Body of pancreas (tissue), 4 donors: ENCODE data around the gene GRM8. TPM values are rescaled to one million over a fixed set of nuclear protein-coding genes. Genes with fewer than 3 reads are reported as not detected.

Experiments
- ATAC-seq: fragments of 150-250 bp; one replicate; pipeline ENCODE4 v1.9.1; 2016
- DNase-seq, 4 donors: peaks; one replicate each; pipeline ENCODE4 v3.0.0-alpha.2; 2019
- H3K27ac ChIP-seq, 4 donors: fragments of 200-600 bp; sonication (generic); 1 replicate in 3 of 4; 2 replicates in 1 of 4; pipeline versions ENCODE4 v1.5.1 to v1.6.1; 2016 to 2019; ENCODE audit warnings: mild to moderate bottlenecking in 1 of 4, mixed read lengths in 1 of 4, moderate library complexity in 1 of 4
- H3K27me3 ChIP-seq, 2 donors: fragments of 200-600 bp; sonication (generic); one replicate each; pipeline ENCODE4 v1.6.0; 2016; ENCODE audit warnings: mild to moderate bottlenecking in 1 of 2
- H3K36me3 ChIP-seq, 2 donors: fragments of 200-600 bp; sonication (generic); replicated peaks in 1 of 2; 2 replicates each; pipeline ENCODE4 v1.5.1; 2016; ENCODE audit warnings: low read depth in 2 of 2; ENCODE audit not compliant: insufficient read depth in 1 of 2
- H3K4me1 ChIP-seq: fragments of 200-600 bp; sonication (generic); one replicate; pipeline ENCODE4 v1.6.0; 2016
- H3K4me3 ChIP-seq, 2 donors: fragments of 200-600 bp; sonication (generic); 1 replicate in 1 of 2; 2 replicates in 1 of 2; pipeline ENCODE4 v1.5.1; 2016 to 2019
- H3K9me3 ChIP-seq, 3 donors: fragments of 200-600 bp; sonication (generic); 1 replicate in 2 of 3; 2 replicates in 1 of 3; pipeline ENCODE4 v1.5.1; 2016
- POLR2A ChIP-seq, 3 donors: fragments of 450-650 bp; IDR thresholded peaks; one replicate each; pipeline ENCODE4 v1.6.1; 2016; ENCODE audit warnings: antibody characterized with exemption in 3 of 3, mild to moderate bottlenecking in 2 of 3
- WGBS, 2 donors: methylation state at CpG; one replicate each; pipeline ENCODE4 v1.1.5; 2017; 5-methylcytosine and 5-hydroxymethylcytosine counted together
- intact Hi-C: fragments of 100-400 bp; cut with DNase I; formaldehyde crosslinking; loops from one replicate; pipeline ENCODE4 v1.15.1; 2023
- total RNA-seq, 2 donors: library from RNA; depleted of rRNA; stranded (reverse); fragments of >200 nt; gene quantifications; one replicate each; pipeline ENCODE4 v1.1.0, GENCODE V29; 2016
- TF ChIP-seq, protein P1 (sequence below), 7 experiments: fragments of 450-650 bp in 4 of 7; fragments of 200-600 bp in 3 of 7; sonication (generic) in 3 of 7; IDR thresholded peaks; one replicate each; pipeline ENCODE4 v1.5.1; 2016 to 2019; ENCODE audit warnings: antibody characterized with exemption in 7 of 7

The GRM8 gene
- total RNA-seq, 2 donors from 2014 or later, result 2.3 TPM; not detected in 1

DNA sequence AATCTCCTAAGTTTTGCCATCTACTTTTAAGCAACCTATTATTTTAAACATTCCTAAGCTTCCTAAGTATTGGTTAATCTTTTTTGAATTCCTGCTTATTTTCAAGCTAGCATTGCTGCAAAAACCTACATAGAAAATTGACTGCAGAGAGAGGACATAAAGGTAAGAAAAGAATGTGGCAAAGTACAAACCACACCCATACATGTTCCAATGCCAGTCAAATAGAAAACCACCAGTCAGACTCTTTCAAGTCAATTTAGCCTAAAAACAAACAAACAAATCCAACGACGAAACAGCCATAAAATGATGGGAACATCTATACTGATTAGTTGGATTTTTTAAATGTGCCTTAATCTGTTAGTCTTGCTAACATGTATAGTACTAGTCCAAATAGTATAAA is 804.8 kb downstream of the GRM8 start:
- ATAC-seq (no peak), DNase-seq (no peak)
- no peak overlapping the region for H3K27ac ChIP-seq
- 41 to 50% methylated on average over 2 of the region's 2 CpGs for WGBS, 2 donors
- no peaks in the 10 kb centered on the region for H3K27me3 ChIP-seq
- H3K4me1 ChIP-seq, result no peaks in the 10 kb centered on the region
- intact Hi-C loops, result no loop called here
- H3K36me3 ChIP-seq, result no peaks in the 10 kb centered on the region
- TF ChIP-seq, protein P1, sequence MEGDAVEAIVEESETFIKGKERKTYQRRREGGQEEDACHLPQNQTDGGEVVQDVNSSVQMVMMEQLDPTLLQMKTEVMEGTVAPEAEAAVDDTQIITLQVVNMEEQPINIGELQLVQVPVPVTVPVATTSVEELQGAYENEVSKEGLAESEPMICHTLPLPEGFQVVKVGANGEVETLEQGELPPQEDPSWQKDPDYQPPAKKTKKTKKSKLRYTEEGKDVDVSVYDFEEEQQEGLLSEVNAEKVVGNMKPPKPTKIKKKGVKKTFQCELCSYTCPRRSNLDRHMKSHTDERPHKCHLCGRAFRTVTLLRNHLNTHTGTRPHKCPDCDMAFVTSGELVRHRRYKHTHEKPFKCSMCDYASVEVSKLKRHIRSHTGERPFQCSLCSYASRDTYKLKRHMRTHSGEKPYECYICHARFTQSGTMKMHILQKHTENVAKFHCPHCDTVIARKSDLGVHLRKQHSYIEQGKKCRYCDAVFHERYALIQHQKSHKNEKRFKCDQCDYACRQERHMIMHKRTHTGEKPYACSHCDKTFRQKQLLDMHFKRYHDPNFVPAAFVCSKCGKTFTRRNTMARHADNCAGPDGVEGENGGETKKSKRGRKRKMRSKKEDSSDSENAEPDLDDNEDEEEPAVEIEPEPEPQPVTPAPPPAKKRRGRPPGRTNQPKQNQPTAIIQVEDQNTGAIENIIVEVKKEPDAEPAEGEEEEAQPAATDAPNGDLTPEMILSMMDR (IDR thresholded peaks at IDR 0.05), result no peak
- TF ChIP-seq POLR2A (IDR thresholded peaks at IDR 0.05), result no peak
- no peaks in the 10 kb centered on the region for H3K9me3 ChIP-seq
- no peak overlapping the region for H3K4me3 ChIP-seq

DNA sequence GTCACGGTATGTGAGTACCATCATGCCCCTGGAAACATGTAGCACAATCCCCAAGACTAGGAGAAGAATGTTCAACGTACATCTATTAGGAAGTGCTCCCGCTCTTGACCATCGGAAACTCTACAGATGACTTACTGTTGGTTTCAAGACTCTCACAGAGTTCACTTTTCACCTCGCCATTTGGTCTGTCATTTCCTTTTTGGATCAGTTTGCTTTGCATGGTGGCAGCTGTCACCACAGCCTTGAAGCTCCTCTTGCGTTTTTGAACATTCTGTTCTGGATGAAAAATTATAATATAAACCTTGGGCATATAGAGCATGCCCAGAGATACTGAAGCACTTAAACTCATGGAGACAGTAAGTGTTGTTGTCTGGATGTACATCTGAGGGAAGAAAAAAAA is 806.8 kb downstream of the GRM8 start:
- Histone ChIP-seq H3K27ac (no peak overlapping the region), H3K27me3 (no peaks in the 10 kb centered on the region), H3K4me3 (no peak overlapping the region), H3K36me3 (no peaks in the 10 kb centered on the region), H3K9me3 (no peaks in the 10 kb centered on the region), H3K4me1 (no peaks in the 10 kb centered on the region)
- WGBS, 2 donors, result 84 to 85% methylated on average over 6 of the region's 6 CpGs
- TF ChIP-seq, protein P1 (IDR thresholded peaks at IDR 0.05), result no peak
- no peak for TF ChIP-seq POLR2A (IDR thresholded peaks at IDR 0.05)
- DNase-seq (no peak), ATAC-seq (no peak)
- intact Hi-C loops, result no loop called here

DNA sequence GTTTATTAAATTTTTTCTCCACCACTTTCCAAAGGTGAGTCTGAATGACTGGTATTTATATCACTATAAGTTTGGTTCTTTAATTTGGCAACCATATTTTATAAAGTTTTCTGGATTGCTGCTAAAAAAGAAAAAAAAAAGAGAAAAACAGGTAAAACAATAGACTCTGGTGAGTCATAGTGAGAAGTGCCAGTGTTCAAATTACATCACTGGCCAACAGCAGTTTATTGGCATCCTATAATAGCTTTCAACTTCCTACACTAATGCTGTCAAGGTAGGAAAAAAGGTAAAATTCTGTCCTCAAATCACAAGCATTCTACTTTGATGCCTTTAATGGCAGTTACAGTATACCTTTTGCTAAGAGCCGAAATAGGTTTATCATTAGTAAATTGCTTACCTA is 808.8 kb downstream of the GRM8 start:
- 96 to 100% methylated on average over 1 of the region's 1 CpG for WGBS, 2 donors
- H3K4me3 ChIP-seq, result no peak overlapping the region
- TF ChIP-seq, protein P1 (IDR thresholded peaks at IDR 0.05), result no peak
- no peak for TF ChIP-seq POLR2A (IDR thresholded peaks at IDR 0.05)
- no peaks in the 10 kb centered on the region for H3K27me3 ChIP-seq
- DNase-seq, result no peak
- no peak overlapping the region for H3K27ac ChIP-seq
- intact Hi-C loops, result no loop called here
- no peaks in the 10 kb centered on the region for H3K9me3 ChIP-seq
- no peaks in the 10 kb centered on the region for H3K36me3 ChIP-seq
- no peak for ATAC-seq
- H3K4me1 ChIP-seq, result no peaks in the 10 kb centered on the region

DNA sequence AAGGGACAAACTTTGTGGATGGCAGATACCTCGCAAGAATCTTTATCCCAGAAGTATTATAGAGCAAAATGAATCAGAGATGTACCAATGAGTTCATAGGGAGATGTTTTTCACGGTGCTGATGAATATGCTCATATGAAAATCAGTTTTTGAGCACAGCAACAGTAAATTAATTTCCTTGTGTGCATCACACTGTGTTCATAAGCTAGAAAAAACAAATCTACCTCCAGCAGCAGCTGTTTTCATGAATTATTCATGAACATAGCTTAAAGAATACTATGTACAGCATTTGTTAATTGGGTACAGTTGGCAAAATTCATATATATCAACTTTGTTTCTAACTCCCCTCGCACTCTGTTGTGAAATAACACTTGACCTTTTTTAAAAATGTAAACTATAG is 809.8 kb downstream of the GRM8 start:
- no peak for ATAC-seq

DNA sequence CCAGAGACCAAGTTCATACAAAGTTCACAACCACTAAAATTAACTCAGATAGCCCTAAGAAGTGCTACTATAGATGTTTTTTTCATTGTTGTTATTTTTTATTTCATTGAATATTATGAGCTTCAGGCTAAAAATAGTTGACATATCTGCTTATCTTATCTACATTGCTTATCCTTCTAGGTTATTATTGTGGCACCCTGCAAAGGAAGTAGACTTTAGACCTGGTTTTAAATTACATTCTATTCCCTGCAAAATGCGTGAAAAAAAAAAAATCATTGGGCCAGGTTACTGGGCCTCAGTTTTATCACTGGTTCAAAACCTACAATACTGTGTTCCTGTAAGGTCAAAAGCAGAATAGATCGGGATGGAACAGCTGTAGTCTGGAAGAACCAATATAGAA is 811.0 kb downstream of the GRM8 start:
- Histone ChIP-seq H3K4me3 (no peak overlapping the region), H3K9me3 (no peaks in the 10 kb centered on the region), H3K27me3 (no peaks in the 10 kb centered on the region), H3K27ac (no peak overlapping the region), H3K36me3 (no peaks in the 10 kb centered on the region), H3K4me1 (peaks cover 3% of the 10 kb centered on the region)
- no peak for DNase-seq
- no peak for ATAC-seq
- 48 to 56% methylated on average over 2 of the region's 2 CpGs for WGBS, 2 donors
- intact Hi-C loops, result no loop called here
- TF ChIP-seq, protein P1 (IDR thresholded peaks at IDR 0.05), result no peak

More for the DNA sequence above, 809.8 kb downstream of the GRM8 start:
- no peaks in the 10 kb centered on the region for H3K27me3 ChIP-seq
- no peaks in the 10 kb centered on the region for H3K36me3 ChIP-seq
- WGBS, 2 donors, result 92 to 93% methylated on average over 3 of the region's 3 CpGs
- TF ChIP-seq, protein P1 (IDR thresholded peaks at IDR 0.05), result no peak
- TF ChIP-seq POLR2A (IDR thresholded peaks at IDR 0.05), result no peak
- DNase-seq, result no peak
- intact Hi-C loops, result no loop called here
- no peaks in the 10 kb centered on the region for H3K9me3 ChIP-seq
- no peak overlapping the region for H3K27ac ChIP-seq
- no peak overlapping the region for H3K4me3 ChIP-seq
- H3K4me1 ChIP-seq, result no peaks in the 10 kb centered on the region
